Endothelial cell of umbilical vein (primary cell): Measurements from ENCODE around the gene PRSS33. TPM values are rescaled to one million over a fixed set of nuclear protein-coding genes. Genes with fewer than 3 reads are reported as not detected.

Experiments used
- BruUV-seq: library from RNA; stranded (reverse); fragments of 400-500 nt; replicated peaks from 2 replicates; lab custom pipeline; 2021; lab: Mats Ljungman, UMichigan
- CTCF ChIA-PET: fragments of 300-600, 350-600 bp; sonication (Branson Sonifier 250); formaldehyde crosslinking; loops from one replicate; lab custom pipeline; 2021; ENCODE audit warnings: antibody characterized with exemption, inconsistent platforms; lab: Charles Lee
- POLR2A ChIA-PET: fragments of 300-600, 350-600 bp; sonication (Branson Sonifier 250); formaldehyde crosslinking; loops from one replicate; lab custom pipeline; 2021; ENCODE audit warnings: antibody characterized with exemption, inconsistent platforms; lab: Charles Lee
- DNase-seq: peaks from one replicate; pipeline ENCODE4 v3.0.0-alpha.2; 2011; ENCODE audit warnings: low read depth, low spot score
- FAIRE-seq: peaks from 2 replicates; lab custom pipeline; 2011; peaks lifted over from hg19 to GRCh38; lab: Jason Lieb, UNC
- H2AFZ ChIP-seq: 2 replicates; pipeline ENCODE4 v1.6.0; 2012; ENCODE audit warnings: low read depth, low read length, control low read depth, inconsistent platforms
- H3K27ac ChIP-seq: 2 replicates; pipeline ENCODE4 v1.5.1; 2011; ENCODE audit warnings: low read depth, mild to moderate bottlenecking, control low read depth, low read length, moderate library complexity; ENCODE audit not compliant: insufficient read depth
- H3K27me3 ChIP-seq, 2 experiments: 2 replicates each; pipeline versions ENCODE4 v1.6.0 to v1.6.1; 2011; ENCODE audit warnings: low read length in 2 of 2, mixed read lengths in 1 of 2; ENCODE audit not compliant: control insufficient read depth in 2 of 2, insufficient read depth in 2 of 2
- H3K36me3 ChIP-seq, 2 experiments: 2 replicates in 1 of 2; 3 replicates in 1 of 2; pipeline ENCODE4 v1.5.1; 2011; ENCODE audit warnings: low read length in 2 of 2, mild to moderate bottlenecking in 1 of 2, moderate library complexity in 1 of 2; ENCODE audit not compliant: control insufficient read depth in 2 of 2, insufficient read depth in 2 of 2; ENCODE audit errors: extremely low read depth in 1 of 2
- H3K4me1 ChIP-seq: 3 replicates; pipeline ENCODE4 v1.5.1; 2011; ENCODE audit warnings: mild to moderate bottlenecking, low read length; ENCODE audit not compliant: control insufficient read depth, insufficient read depth; ENCODE audit errors: extremely low read depth
- H3K4me2 ChIP-seq: 2 replicates; pipeline ENCODE4 v1.6.1; 2011; ENCODE audit warnings: low read length, control low read depth, mixed read lengths; ENCODE audit not compliant: insufficient read depth
- H3K4me3 ChIP-seq, 3 experiments: fragments of 200-600 bp in 1 of 3; sonication (generic), shearing (Covaris generic) in 1 of 3; replicated peaks in 1 of 3; 2 replicates each; pipeline ENCODE4 v1.5.1; 2011 to 2016; ENCODE audit warnings: control low read depth in 3 of 3, low read length in 3 of 3, mild to moderate bottlenecking in 2 of 3, inconsistent platforms in 1 of 3, low read depth in 1 of 3, moderate library complexity in 1 of 3; ENCODE audit not compliant: insufficient read depth in 1 of 3
- H3K79me2 ChIP-seq: 2 replicates; pipeline ENCODE4 v1.6.0; 2012; ENCODE audit warnings: low read length, inconsistent platforms; ENCODE audit not compliant: control insufficient read depth, insufficient read depth
- H3K9ac ChIP-seq: replicated peaks from 2 replicates; pipeline ENCODE3; 2011; ENCODE audit warnings: low read length, control low read depth; ENCODE audit not compliant: insufficient read depth; ENCODE audit errors: extremely low read depth
- H3K9me1 ChIP-seq: replicated peaks from 3 replicates; pipeline ENCODE4 v1.6.0; 2011; ENCODE audit warnings: mild to moderate bottlenecking, low read length; ENCODE audit not compliant: control insufficient read depth, insufficient read depth; ENCODE audit errors: extremely low read depth
- H3K9me3 ChIP-seq: replicated peaks from 2 replicates; pipeline ENCODE4 v1.5.1; 2012; ENCODE audit warnings: low read length, inconsistent platforms; ENCODE audit not compliant: control insufficient read depth, insufficient read depth
- H4K20me1 ChIP-seq: replicated peaks from 2 replicates; pipeline ENCODE3; 2011; ENCODE audit warnings: mild to moderate bottlenecking, low read length; ENCODE audit not compliant: control insufficient read depth, insufficient read depth; ENCODE audit errors: extremely low read depth
- EZH2 ChIP-seq: IDR thresholded peaks from 2 replicates; pipeline ENCODE4 v1.6.1; 2012; ENCODE audit warnings: borderline replicate concordance, low read depth, mild to moderate bottlenecking, moderate library complexity, low read length, inconsistent platforms; ENCODE audit not compliant: severe bottlenecking
- FOS ChIP-seq: IDR thresholded peaks from 2 replicates; pipeline ENCODE4 v1.6.1; 2011; ENCODE audit warnings: mild to moderate bottlenecking, low read length, moderate library complexity, borderline replicate concordance; ENCODE audit not compliant: insufficient read depth
- GATA2 ChIP-seq: IDR thresholded peaks from 2 replicates; pipeline ENCODE4 v1.7.0; 2011; ENCODE audit warnings: low read depth, mild to moderate bottlenecking, moderate library complexity, mixed read lengths, low read length; ENCODE audit not compliant: insufficient read length, insufficient read depth
- JUN ChIP-seq: IDR thresholded peaks from 2 replicates; pipeline ENCODE4 v1.6.1; 2011; ENCODE audit warnings: borderline replicate concordance, low read depth; ENCODE audit not compliant: insufficient read length, insufficient read depth
- MYC ChIP-seq: IDR thresholded peaks from one replicate; pipeline ENCODE4 v1.6.1; 2011; ENCODE audit warnings: mild to moderate bottlenecking, low read depth, low read length
- POLR2A ChIP-seq: IDR thresholded peaks from 2 replicates; pipeline ENCODE4 v1.6.1; 2012; ENCODE audit warnings: low read depth, mild to moderate bottlenecking, control low read depth, low read length
- POLR2AphosphoS5 ChIP-seq: IDR thresholded peaks from 2 replicates; pipeline ENCODE4 v1.6.1; 2012; ENCODE audit warnings: low read depth, mild to moderate bottlenecking, control low read depth, low read length, moderate library complexity; ENCODE audit not compliant: insufficient read depth
- dilution Hi-C: fragments of 300-500 bp; cut with MboI; formaldehyde crosslinking; loops from one replicate; pipeline ENCODE4 v1.15.0; 2019; ENCODE audit warnings: low sequenced_read_pairs; ENCODE audit not compliant: extremely low pct_ligation_motif_present
- intact Hi-C: fragments of 100-400 bp; cut with micrococcal nuclease; formaldehyde crosslinking; loops from one replicate; pipeline ENCODE4 v1.10.0; 2022
- polyA plus RNA-seq, 4 experiments: library from polyadenylated mRNA; depleted of rRNA in 3 of 4; stranded (reverse) in 3 of 4; unstranded in 1 of 4; fragments of >200 nt; gene quantifications; 2 replicates each; pipeline versions ENCODE4 v1.2.1 to v1.2.3, GENCODE V29; 2011 to 2012; ENCODE audit warnings: missing spikeins in 1 of 4
- total RNA-seq: library from RNA; stranded (reverse); gene quantifications from 2 replicates; pipeline ENCODE4 v1.2.3, GENCODE V29; 2021
- TF ChIP-seq, protein P1 (sequence below): IDR thresholded peaks from 2 replicates; pipeline ENCODE4 v1.6.1; 2011; ENCODE audit not compliant: insufficient read depth, insufficient read length
- TF ChIP-seq, protein P2 (sequence below), 2 donors: IDR thresholded peaks; 1 replicate in 1 of 2; 2 replicates in 1 of 2; pipeline ENCODE4 v1.5.1; 2011; ENCODE audit warnings: low read length in 2 of 2, mild to moderate bottlenecking in 2 of 2, moderate library complexity in 2 of 2, control low read depth in 1 of 2, inconsistent platforms in 1 of 2, low read depth in 1 of 2; ENCODE audit not compliant: insufficient read depth in 1 of 2; ENCODE audit errors: extremely low read depth in 1 of 2

The PRSS33 gene
- total and polyA plus RNA-seq, 2 donors (not counting 3 experiments of a cell fraction or from before 2014, with no cell fraction given) = not detected

DNA sequence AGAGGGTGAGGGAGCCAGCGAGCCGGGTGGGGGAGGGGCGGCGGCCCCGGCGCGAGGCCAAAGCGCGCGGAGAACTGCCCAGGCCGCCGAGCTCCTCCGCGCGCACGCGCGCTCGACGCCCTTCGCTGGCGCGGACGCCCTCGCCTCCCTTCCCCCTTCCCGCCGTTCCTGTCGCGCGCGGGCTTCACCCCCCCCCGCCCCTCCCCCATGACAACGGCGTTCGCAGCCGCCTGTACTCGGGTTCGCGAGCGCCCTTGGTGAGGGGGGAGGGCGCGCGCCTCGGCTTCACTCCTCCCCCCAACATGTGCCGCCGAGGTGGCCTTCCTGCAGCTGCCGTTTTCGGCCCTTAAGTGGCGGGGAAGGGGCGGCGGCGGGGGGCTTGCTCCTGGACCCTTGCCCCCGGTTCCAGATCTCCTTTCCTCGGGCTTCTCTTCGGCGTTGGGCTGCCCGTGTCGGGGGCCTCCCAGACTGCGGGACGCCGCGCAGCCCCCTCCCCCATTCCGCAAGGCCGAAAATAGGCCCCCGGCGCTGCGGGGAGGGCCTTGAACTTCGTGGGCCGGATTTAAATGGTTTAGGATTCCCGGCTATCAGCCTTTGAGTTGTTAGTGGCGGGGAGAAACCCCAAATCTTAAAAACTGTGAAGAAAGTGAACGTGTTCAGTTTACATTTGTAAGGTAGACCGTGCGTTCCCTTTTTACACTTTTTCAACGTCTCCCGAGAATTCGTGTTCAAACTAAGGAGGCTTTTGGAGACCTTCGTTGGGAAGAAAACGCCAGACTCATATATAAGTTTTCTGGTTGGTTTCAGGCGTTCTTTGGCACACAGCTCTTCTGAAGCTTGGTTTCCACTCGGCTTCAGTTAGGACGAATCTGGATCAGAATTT, 34.3 kb downstream of the PRSS33 start:
- POLR2A ChIA-PET = interaction anchor here (0.6 to 1.0 kb wide), 2 partner anchors 71 to 159 kb away, joined by 3 to 7 read pairs; partner anchors contain the start of gene KCTD5
- FAIRE-seq = peak; percentile 65
- Histone ChIP-seq H3K4me2 (peak overlapping the region; percentile 98), H3K9me3 (no peaks in the 10 kb centered on the region), H3K4me1 (peaks cover 26% of the 10 kb centered on the region), H3K27me3 (no peaks in the 10 kb centered on the region), H3K9ac (peak overlapping the region; percentile 69), H3K9me1 (no peaks in the 10 kb centered on the region), H3K27ac (peak overlapping the region; percentile 65), H2AFZ (no peak overlapping the region), H3K79me2 (peaks cover 53% of the 10 kb centered on the region), H3K36me3 (peaks cover 8 to 11% of the 10 kb centered on the region in 2 experiments), H4K20me1 (peaks cover 23% of the 10 kb centered on the region), H3K4me3 (peak overlapping the region; percentile 91 to 96 (median 93))
- BruUV-seq = no TSS peak
- CTCF ChIA-PET = interaction anchor here (0.6 to 1.5 kb wide), 3 partner anchors 20 to 135 kb away, joined by 3 to 4 read pairs (median 3); no protein-coding TSS in a partner anchor
- TF ChIP-seq POLR2A (no peak), POLR2AphosphoS5 (no peak), GATA2 (no peak), MYC (no peak), JUN (no peak), FOS (no peak), EZH2 (no peak)
- TF ChIP-seq, protein P1, sequence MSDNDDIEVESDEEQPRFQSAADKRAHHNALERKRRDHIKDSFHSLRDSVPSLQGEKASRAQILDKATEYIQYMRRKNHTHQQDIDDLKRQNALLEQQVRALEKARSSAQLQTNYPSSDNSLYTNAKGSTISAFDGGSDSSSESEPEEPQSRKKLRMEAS = no peak
- TF ChIP-seq, protein P2, sequence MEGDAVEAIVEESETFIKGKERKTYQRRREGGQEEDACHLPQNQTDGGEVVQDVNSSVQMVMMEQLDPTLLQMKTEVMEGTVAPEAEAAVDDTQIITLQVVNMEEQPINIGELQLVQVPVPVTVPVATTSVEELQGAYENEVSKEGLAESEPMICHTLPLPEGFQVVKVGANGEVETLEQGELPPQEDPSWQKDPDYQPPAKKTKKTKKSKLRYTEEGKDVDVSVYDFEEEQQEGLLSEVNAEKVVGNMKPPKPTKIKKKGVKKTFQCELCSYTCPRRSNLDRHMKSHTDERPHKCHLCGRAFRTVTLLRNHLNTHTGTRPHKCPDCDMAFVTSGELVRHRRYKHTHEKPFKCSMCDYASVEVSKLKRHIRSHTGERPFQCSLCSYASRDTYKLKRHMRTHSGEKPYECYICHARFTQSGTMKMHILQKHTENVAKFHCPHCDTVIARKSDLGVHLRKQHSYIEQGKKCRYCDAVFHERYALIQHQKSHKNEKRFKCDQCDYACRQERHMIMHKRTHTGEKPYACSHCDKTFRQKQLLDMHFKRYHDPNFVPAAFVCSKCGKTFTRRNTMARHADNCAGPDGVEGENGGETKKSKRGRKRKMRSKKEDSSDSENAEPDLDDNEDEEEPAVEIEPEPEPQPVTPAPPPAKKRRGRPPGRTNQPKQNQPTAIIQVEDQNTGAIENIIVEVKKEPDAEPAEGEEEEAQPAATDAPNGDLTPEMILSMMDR (IDR thresholded peaks at IDR 0.05; ENCODE audit: extremely low read depth in 1 of 2, insufficient read depth in 1 of 2, low read depth in 1 of 2, low read length in 2 of 2) = no peak
- dilution Hi-C loops (no loop called here), intact Hi-C loops (loop anchor here (1.0 to 5.0 kb wide), 4 partner anchors 24 to 749 kb away; partner anchors contain the start of genes CLUAP1, ELOB and KCTD5)
- peak; percentile 37 for DNase-seq
